Large intestine (tissue), 12 donors: ENCODE results near the gene ITGA7. TPM values are rescaled to one million over a fixed set of nuclear protein-coding genes. Genes with fewer than 3 reads are reported as not detected.

ENCODE experiments used
- DNase-seq, 2 donors: peaks; one replicate each; pipeline versions ENCODE4 v3.0.0 to v3.0.0-alpha.2; 2013
- H3K27ac ChIP-seq: one replicate; pipeline ENCODE4 v1.5.1; 2013; ENCODE audit warnings: low read length
- H3K27me3 ChIP-seq: 2 replicates; pipeline ENCODE4 v1.6.1; 2013; ENCODE audit warnings: low read length; ENCODE audit not compliant: control insufficient read depth, insufficient read depth
- H3K36me3 ChIP-seq: 2 replicates; pipeline ENCODE4 v1.6.1; 2013; ENCODE audit warnings: low read length; ENCODE audit not compliant: control insufficient read depth, insufficient read depth
- H3K4me1 ChIP-seq: one replicate; pipeline ENCODE4 v1.6.1; 2013; ENCODE audit warnings: low read length; ENCODE audit not compliant: control insufficient read depth, insufficient read depth
- H3K4me3 ChIP-seq: one replicate; pipeline ENCODE4 v1.5.1; 2013; ENCODE audit warnings: low read length
- H3K9me3 ChIP-seq: one replicate; pipeline ENCODE4 v1.6.1; 2013; ENCODE audit warnings: mild to moderate bottlenecking, low read depth, low read length, moderate library complexity; ENCODE audit not compliant: control insufficient read depth
- WGBS: methylation state at CpG from one replicate; pipeline ENCODE4 v1.1.5; 2013; ENCODE audit warnings: low lambda C conversion rate; ENCODE audit not compliant: insufficient coverage; 5-methylcytosine and 5-hydroxymethylcytosine counted together
- long read RNA-seq, 11 donors: transcript quantifications; one replicate each; lab custom pipeline, GENCODE V29; 2026
- polyA plus RNA-seq: library from polyadenylated mRNA; unstranded; fragments of 120-200 nt; gene quantifications from one replicate; pipeline ENCODE4 v1.2.1, GENCODE V29; 2013

ITGA7 gene
- polyA plus RNA-seq = 29.6 TPM
- long read RNA-seq, donor 1, partial matches to known transcripts = 227 of 440 reads
- long read RNA-seq, donor 1, other reads (novel, unspliced or antisense) = 213 of 440 reads
- long read RNA-seq, donor 2, partial matches to known transcripts = 5 of 6 reads
- long read RNA-seq, donor 2, other reads (novel, unspliced or antisense) = 0 of 6 reads
- long read RNA-seq, donor 3 = 0 reads
- long read RNA-seq, donor 4, partial matches to known transcripts = 6 of 6 reads
- long read RNA-seq, donor 4, other reads (novel, unspliced or antisense) = 0 of 6 reads
- long read RNA-seq, donor 5, partial matches to known transcripts = 0 of 1 reads
- long read RNA-seq, donor 5, other reads (novel, unspliced or antisense) = 0 of 1 reads
- long read RNA-seq, donor 6, partial matches to known transcripts = 0 of 1 reads
- long read RNA-seq, donor 6, other reads (novel, unspliced or antisense) = 0 of 1 reads
- long read RNA-seq, donor 7 = 0 reads
- long read RNA-seq, donor 8 = 0 reads
- long read RNA-seq, donor 9, partial matches to known transcripts = 393 of 399 reads
- long read RNA-seq, donor 9, other reads (novel, unspliced or antisense) = 5 of 399 reads
- long read RNA-seq, donor 10 = 0 reads
- long read RNA-seq, donor 11, partial matches to known transcripts = 158 of 415 reads
- long read RNA-seq, donor 11, other reads (novel, unspliced or antisense) = 257 of 415 reads

- peak within 1 kb of the TSS; percentile 53 for H3K4me3 ChIP-seq
- peaks cover 29% of the 10 kb centered on the region for H3K27me3 ChIP-seq
- H3K9me3 ChIP-seq = no peaks in the 10 kb centered on the region
- H3K4me1 ChIP-seq = peaks cover 20% of the 10 kb centered on the region
- peak in 1 of 2 donors; percentile 46 for DNase-seq
- WGBS = 0% methylated on average over 3 of the region's 39 CpGs
- no peaks in the 10 kb centered on the region for H3K36me3 ChIP-seq
- no peak within 1 kb of the TSS for H3K27ac ChIP-seq
Measured at GRCh38 chr12:55707841-55708694, at the start of gene ITGA7. ITGA7 (minus strand) TSS chr12:55707904; CDS start chr12:55707682, 222 bp downstream.

GRCh38 chr12:55755246-55755645, 47.5 kb upstream of the ITGA7 start:
- DNase-seq = no peak
- no peaks in the 10 kb centered on the region for H3K4me1 ChIP-seq
- H3K36me3 ChIP-seq = peaks cover 92% of the 10 kb centered on the region
- peaks cover 4% of the 10 kb centered on the region for H3K9me3 ChIP-seq
- H3K4me3 ChIP-seq = no peak overlapping the region
- 55% methylated on average over 2 of the region's 2 CpGs for WGBS
- no peaks in the 10 kb centered on the region for H3K27me3 ChIP-seq
- no peak overlapping the region for H3K27ac ChIP-seq

GRCh38 chr12:55748230-55748993, 40.7 kb upstream of the ITGA7 start:
- H3K9me3 ChIP-seq = peaks cover 2% of the 10 kb centered on the region
- peaks cover 37% of the 10 kb centered on the region for H3K36me3 ChIP-seq
- no peak overlapping the region for H3K4me3 ChIP-seq
- no peak for DNase-seq
- no peaks in the 10 kb centered on the region for H3K27me3 ChIP-seq
- no peak overlapping the region for H3K27ac ChIP-seq
- H3K4me1 ChIP-seq = peaks cover 9% of the 10 kb centered on the region
- no CpG with 5 or more reads among the region's 18 CpGs for WGBS

- Histone ChIP-seq H3K4me1 (peaks cover 16% of the 10 kb centered on the region), H3K9me3 (peaks cover 3% of the 10 kb centered on the region), H3K36me3 (peaks cover 21% of the 10 kb centered on the region), H3K27ac (no peak overlapping the region), H3K4me3 (no peak overlapping the region), H3K27me3 (no peaks in the 10 kb centered on the region)
- DNase-seq = no peak
Measured at GRCh38 chr12:55746913-55747231, 39.2 kb upstream of the ITGA7 start.

GRCh38 chr12:55746174-55746912, 38.6 kb upstream of the ITGA7 start:
- Histone ChIP-seq H3K36me3 (peaks cover 16% of the 10 kb centered on the region), H3K4me1 (peaks cover 19% of the 10 kb centered on the region), H3K27ac (no peak overlapping the region), H3K9me3 (peaks cover 3% of the 10 kb centered on the region), H3K27me3 (no peaks in the 10 kb centered on the region), H3K4me3 (no peak overlapping the region)
- no peak for DNase-seq
- 100% methylated on average over 1 of the region's 3 CpGs for WGBS

- DNase-seq = peak in 1 of 2 donors; percentile 34
- Histone ChIP-seq H3K27me3 (no peaks in the 10 kb centered on the region), H3K4me3 (peak overlapping the region; percentile 9), H3K27ac (no peak overlapping the region), H3K9me3 (peaks cover 3% of the 10 kb centered on the region), H3K36me3 (peaks cover 9% of the 10 kb centered on the region), H3K4me1 (peaks cover 19% of the 10 kb centered on the region)
- no CpG with 5 or more reads among the region's 13 CpGs for WGBS
Measured at GRCh38 chr12:55745361-55746173, 37.9 kb upstream of the ITGA7 start.

- peaks cover 3% of the 10 kb centered on the region for H3K9me3 ChIP-seq
- H3K36me3 ChIP-seq = peaks cover 4% of the 10 kb centered on the region
- no peaks in the 10 kb centered on the region for H3K27me3 ChIP-seq
- peak overlapping the region; percentile 61 for H3K4me3 ChIP-seq
- H3K27ac ChIP-seq = no peak overlapping the region
- H3K4me1 ChIP-seq = peaks cover 19% of the 10 kb centered on the region
- DNase-seq = peak in 1 of 2 donors; percentile 28
- no CpG with 5 or more reads among the region's 11 CpGs for WGBS
Measured at GRCh38 chr12:55744340-55745030, 36.8 kb upstream of the ITGA7 start.

GRCh38 chr12:55743406-55744339, 36.0 kb upstream of the ITGA7 start:
- Histone ChIP-seq H3K27me3 (no peaks in the 10 kb centered on the region), H3K36me3 (peaks cover 2% of the 10 kb centered on the region), H3K27ac (no peak overlapping the region), H3K9me3 (peaks cover 3% of the 10 kb centered on the region), H3K4me1 (peaks cover 19% of the 10 kb centered on the region), H3K4me3 (peak overlapping the region; percentile 61)
- WGBS = no CpG with 5 or more reads among the region's 73 CpGs
- peak in 1 of 2 donors; percentile 70 for DNase-seq
